HAP-1 (cell line): Measurements from ENCODE around the gene MC1R.
"Not testable (repeated sequence)": the region's sequence is repeated elsewhere in the genome, so short reads cannot be mapped to it uniquely, and the experiment has no call there.

Source experiments
- DNase-seq, 2 experiments: peaks; one replicate each; pipeline ENCODE4 v3.0.0-alpha.2; 2016 to 2020; ENCODE audit warnings: low spot score in 2 of 2
- H3K27me3 ChIP-seq: fragments of 250-450 bp; sonication (Bioruptor Pico); 2 replicates; pipeline ENCODE4 v1.5.1; 2020; ENCODE audit warnings: low read depth, mild to moderate bottlenecking, moderate library complexity
- H3K36me3 ChIP-seq: fragments of 250-450 bp; sonication (Bioruptor Pico); replicated peaks from 2 replicates; pipeline ENCODE4 v1.5.1; 2020; ENCODE audit warnings: mild to moderate bottlenecking
- H3K4me1 ChIP-seq: fragments of 250-450 bp; sonication (Bioruptor Pico); 2 replicates; pipeline ENCODE4 v1.5.1; 2020; ENCODE audit warnings: mild to moderate bottlenecking
- H3K4me3 ChIP-seq: fragments of 250-450 bp; sonication (Bioruptor Pico); 2 replicates; pipeline ENCODE4 v1.5.1; 2020; ENCODE audit warnings: mild to moderate bottlenecking, moderate library complexity
- H3K9me3 ChIP-seq: fragments of 250-450 bp; sonication (Bioruptor Pico); 2 replicates; pipeline ENCODE4 v1.5.1; 2020; ENCODE audit warnings: mild to moderate bottlenecking, moderate library complexity
- in situ Hi-C: fragments of 300-500 bp; cut with MboI; formaldehyde crosslinking; loops from 3 replicates; pipeline ENCODE4 v1.14.3; 2020; ENCODE audit warnings: low sequenced_read_pairs, inconsistent platforms, mixed read lengths

The MC1R gene

DNA sequence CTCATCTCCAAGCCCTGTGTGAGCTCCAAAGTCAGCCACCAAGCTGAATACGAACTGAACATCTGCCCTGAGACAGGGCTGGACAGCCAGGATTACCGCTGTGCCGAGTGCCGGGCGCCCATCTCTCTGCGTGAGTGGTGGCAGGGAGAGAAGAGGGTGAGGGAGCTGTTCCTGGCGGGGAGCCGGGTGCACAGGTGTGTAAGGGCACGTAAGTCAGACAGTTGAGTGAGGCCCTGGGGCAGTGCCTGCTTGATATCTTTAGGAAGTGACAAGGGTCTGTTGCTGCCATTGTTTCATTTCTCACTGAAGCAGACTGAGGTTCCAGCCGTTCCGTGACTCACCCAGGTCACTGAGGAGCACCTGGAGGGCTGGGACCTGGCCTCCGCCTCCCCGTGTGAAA lies 42.3 kb downstream of the MC1R start:
- Histone ChIP-seq H3K4me1 (no peaks in the 10 kb centered on the region), H3K4me3 (no peak overlapping the region), H3K27me3 (no peaks in the 10 kb centered on the region), H3K36me3 (peaks cover 36% of the 10 kb centered on the region), H3K9me3 (no peaks in the 10 kb centered on the region)
- in situ Hi-C loops: no loop called here
- DNase-seq: no peak

DNA sequence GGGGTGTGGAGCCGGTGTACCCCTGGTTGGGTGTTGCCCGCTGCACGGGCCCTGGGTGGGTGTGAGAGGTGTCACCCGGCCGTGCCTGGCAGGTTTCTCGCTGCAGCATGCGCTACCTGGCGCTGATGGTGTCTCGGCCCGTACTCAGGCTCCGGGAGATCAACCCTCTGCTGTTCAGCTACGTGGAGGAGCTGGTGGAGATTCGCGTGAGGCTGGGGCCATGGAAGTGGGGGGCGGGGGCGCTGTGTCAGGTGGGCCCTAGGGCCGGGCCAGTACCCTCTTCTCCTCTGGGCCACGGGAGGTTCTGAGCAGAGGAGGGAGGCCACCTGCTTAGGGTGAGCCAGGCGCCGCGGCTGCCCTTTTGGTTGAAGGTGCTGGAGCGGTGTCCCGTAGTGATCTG lies 43.3 kb downstream of the MC1R start:
- Histone ChIP-seq H3K4me1 (no peaks in the 10 kb centered on the region), H3K27me3 (no peaks in the 10 kb centered on the region), H3K9me3 (no peaks in the 10 kb centered on the region), H3K4me3 (no peak overlapping the region), H3K36me3 (peaks cover 33% of the 10 kb centered on the region)
- DNase-seq: no peak
- in situ Hi-C loops: no loop called here

DNA sequence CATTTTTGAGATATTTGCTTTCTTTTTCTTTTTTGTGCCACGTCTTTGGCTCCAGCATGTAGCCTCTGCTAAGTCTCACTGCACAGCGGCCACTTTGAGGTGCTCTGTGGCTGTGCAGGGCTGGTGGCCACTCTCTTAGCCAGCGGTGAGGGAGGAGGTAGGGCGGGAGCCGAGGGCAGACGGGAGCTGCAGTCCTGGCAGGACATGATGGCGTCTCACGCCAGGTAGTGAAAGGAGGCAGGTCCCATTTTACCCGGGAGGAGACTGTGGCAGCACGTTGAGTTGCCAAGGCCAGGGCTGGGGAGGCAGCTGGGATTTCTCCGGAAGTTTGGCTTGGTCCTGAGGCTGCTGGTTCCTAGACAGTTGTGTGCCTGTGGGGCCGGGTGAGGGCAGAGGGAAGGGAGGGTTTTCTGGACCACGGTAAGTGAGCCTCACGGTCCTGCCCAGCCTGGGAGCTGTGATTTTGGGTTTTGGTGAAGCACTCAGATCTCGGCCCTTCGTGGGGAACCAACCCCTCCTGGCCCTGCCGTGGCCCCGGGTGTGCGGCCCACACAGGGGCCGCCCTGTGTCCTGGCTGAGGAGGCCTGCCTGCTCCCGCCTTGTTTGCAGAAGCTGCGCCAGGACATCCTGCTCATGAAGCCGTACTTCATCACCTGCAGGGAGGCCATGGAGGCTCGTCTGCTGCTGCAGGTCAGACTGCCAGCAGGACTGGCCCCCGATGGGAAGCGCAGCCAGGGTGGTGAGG lies 44.3 kb downstream of the MC1R start:
- Histone ChIP-seq H3K9me3 (no peaks in the 10 kb centered on the region), H3K4me1 (no peaks in the 10 kb centered on the region), H3K27me3 (no peaks in the 10 kb centered on the region), H3K4me3 (no peak overlapping the region), H3K36me3 (peaks cover 22% of the 10 kb centered on the region)
- in situ Hi-C loops: no loop called here
- no peak for DNase-seq

DNA sequence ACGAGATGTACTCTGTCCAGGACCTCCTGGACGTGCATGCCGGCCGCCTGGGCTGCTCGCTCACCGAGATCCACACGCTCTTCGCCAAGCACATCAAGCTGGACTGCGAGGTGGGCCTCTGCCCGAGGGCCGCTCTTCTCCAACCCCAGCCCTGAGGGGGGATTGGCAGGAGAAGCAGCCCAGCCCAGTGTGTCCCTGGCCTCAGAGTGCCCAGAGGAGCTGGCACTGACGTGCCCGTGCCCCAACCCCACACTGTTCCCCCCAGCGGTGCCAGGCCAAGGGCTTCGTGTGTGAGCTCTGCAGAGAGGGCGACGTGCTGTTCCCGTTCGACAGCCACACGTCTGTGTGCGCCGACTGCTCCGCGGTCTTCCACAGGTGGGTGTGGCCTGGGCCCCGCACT lies 45.5 kb downstream of the MC1R start:
- in situ Hi-C loops: no loop called here
- Histone ChIP-seq H3K4me3 (no peak overlapping the region), H3K4me1 (no peaks in the 10 kb centered on the region), H3K36me3 (peaks cover 11% of the 10 kb centered on the region), H3K27me3 (no peaks in the 10 kb centered on the region), H3K9me3 (no peaks in the 10 kb centered on the region)
- no peak for DNase-seq

DNA sequence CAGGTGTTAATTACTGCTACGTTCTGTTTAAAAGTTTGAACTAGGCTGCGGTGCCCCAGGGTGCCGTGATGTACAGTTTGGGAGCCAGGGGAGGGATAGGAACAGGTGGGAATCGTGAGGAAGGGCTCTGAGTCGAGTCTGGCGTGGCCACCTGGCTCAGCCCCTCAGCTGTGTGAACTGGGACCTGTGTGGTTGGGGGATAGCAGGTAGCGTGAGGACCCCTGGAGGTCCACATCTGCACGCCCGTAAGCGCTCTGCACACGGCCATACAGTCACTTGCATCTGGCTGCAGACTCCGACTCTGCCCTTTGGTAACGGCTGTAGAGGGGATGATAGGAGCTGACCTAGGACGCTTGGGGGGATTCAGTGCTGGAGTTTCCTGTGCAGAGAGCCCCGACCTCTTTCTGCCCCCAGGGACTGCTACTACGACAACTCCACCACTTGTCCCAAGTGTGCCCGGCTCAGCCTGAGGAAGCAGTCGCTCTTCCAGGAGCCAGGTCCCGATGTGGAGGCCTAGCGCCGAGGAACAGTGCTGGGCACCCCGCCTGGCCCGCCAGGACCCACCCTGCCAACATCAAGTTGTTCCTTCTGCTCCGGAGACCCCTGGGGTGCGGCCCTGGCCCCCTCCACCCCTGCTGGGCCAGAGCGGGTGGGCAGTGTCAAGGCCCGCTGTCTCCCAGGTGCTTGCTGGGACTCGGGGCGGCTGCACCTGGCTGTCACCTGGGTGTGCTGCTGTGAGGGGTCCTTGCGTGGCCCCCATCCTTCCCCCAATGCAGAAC lies 47.0 kb downstream of the MC1R start:
- no peak for DNase-seq
- H3K4me1 ChIP-seq: no peaks in the 10 kb centered on the region
- in situ Hi-C loops: no loop called here
- H3K36me3 ChIP-seq: peaks cover 8% of the 10 kb centered on the region; the same call in 1 of the 2 replicates
- H3K9me3 ChIP-seq: no peaks in the 10 kb centered on the region
- H3K4me3 ChIP-seq: no peak overlapping the region
- no peaks in the 10 kb centered on the region for H3K27me3 ChIP-seq

- 0 out of 2 replicates have a peak, but pooled peaks cover 2% of the 10 kb centered on the region for H3K36me3 ChIP-seq
- in situ Hi-C loops: no loop called here
- H3K4me1 ChIP-seq: peaks cover under 1% of the 10 kb centered on the region; the same call in 1 of the 2 replicates
- DNase-seq: no peak
- H3K27me3 ChIP-seq: no peaks in the 10 kb centered on the region
- no peak overlapping the region for H3K4me3 ChIP-seq
- H3K9me3 ChIP-seq: peaks cover 2% of the 10 kb centered on the region; the same call in 1 of the 2 replicates
Measured at GRCh38 chr16:89966756-89967155, 48.1 kb downstream of the MC1R start.

GRCh38 chr16:89967436-89967835 lies 48.8 kb downstream of the MC1R start:
- H3K9me3 ChIP-seq, DNase-seq, H3K4me3 ChIP-seq, H3K27me3 ChIP-seq, H3K36me3 ChIP-seq, H3K4me1 ChIP-seq, in situ Hi-C loops: not testable (repeated sequence)

GRCh38 chr16:89968074-89968473 lies 49.4 kb downstream of the MC1R start:
- H3K4me1 ChIP-seq, in situ Hi-C loops: not testable (repeated sequence)

GRCh38 chr16:89969741-89970410 lies 51.2 kb downstream of the MC1R start:
- no peak overlapping the region for H3K4me3 ChIP-seq
- peaks cover 4% of the 10 kb centered on the region; the same call in 1 of the 2 replicates for H3K9me3 ChIP-seq
- H3K4me1 ChIP-seq: peaks cover 4% of the 10 kb centered on the region; the same call in 1 of the 2 replicates
- in situ Hi-C loops: no loop called here
- H3K27me3 ChIP-seq: no peaks in the 10 kb centered on the region
- H3K36me3 ChIP-seq: peaks cover 7% of the 10 kb centered on the region
- DNase-seq: no peak

More at GRCh38 chr16:89968074-89968473, 49.4 kb downstream of the MC1R start:
- H3K36me3 ChIP-seq, DNase-seq, H3K27me3 ChIP-seq, H3K9me3 ChIP-seq, H3K4me3 ChIP-seq: not testable (repeated sequence)
